Putamen (tissue), 1 donor: ENCODE measurements around the gene FZD7.

Source experiments
- DNase-seq: peaks from one replicate; pipeline ENCODE4 v3.0.0-alpha.2; 2016; ENCODE audit warnings: low spot score

The FZD7 gene

GRCh38 chr2:202069170-202070067 lies 35.8 kb downstream of the FZD7 start:
- no peak for DNase-seq

GRCh38 chr2:202071107-202071506 lies 37.5 kb downstream of the FZD7 start:
- DNase-seq: no peak

GRCh38 chr2:202072226-202072625 lies 38.6 kb downstream of the FZD7 start:
- no peak for DNase-seq

GRCh38 chr2:202072737-202073401 lies 39.2 kb downstream of the FZD7 start, which contains the start of gene KIAA2012:
Gene KIAA2012, plus strand, starts transcription at chr2:202073255. Its CDS starts 373 bp downstream, at chr2:202073628.
- no peak for DNase-seq

- DNase-seq: no peak
Measured at GRCh38 chr2:202074324-202074723, 40.7 kb downstream of the FZD7 start.

- no peak for DNase-seq
Measured at GRCh38 chr2:202079310-202079709, 45.7 kb downstream of the FZD7 start.

GRCh38 chr2:202084265-202084664 lies 50.6 kb downstream of the FZD7 start:
- no peak for DNase-seq
